Left renal cortex interstitium (tissue), 4 donors: ENCODE data around the gene NTNG2. TPM values are rescaled to one million over a fixed set of nuclear protein-coding genes. Genes with fewer than 3 reads are reported as not detected.

Source experiments
- DNase-seq, 4 donors: peaks; one replicate each; pipeline ENCODE4 v3.0.0-alpha.2; 2013; ENCODE audit warnings: low read depth in 4 of 4, low spot score in 2 of 4, missing footprints in 1 of 4
- polyA plus RNA-seq, 4 donors: library from polyadenylated mRNA; unstranded; fragments of 120-200 nt; gene quantifications; one replicate each; pipeline ENCODE4 v1.2.1, GENCODE V29; 2013; ENCODE audit not compliant: insufficient read length in 4 of 4

NTNG2 gene
- polyA plus RNA-seq, 4 donors = 0.30 to 0.60 (median 0.35) TPM

GRCh38 chr9:132233138-132233537 is 71.3 kb downstream of the NTNG2 start:
- no peak for DNase-seq

DNA sequence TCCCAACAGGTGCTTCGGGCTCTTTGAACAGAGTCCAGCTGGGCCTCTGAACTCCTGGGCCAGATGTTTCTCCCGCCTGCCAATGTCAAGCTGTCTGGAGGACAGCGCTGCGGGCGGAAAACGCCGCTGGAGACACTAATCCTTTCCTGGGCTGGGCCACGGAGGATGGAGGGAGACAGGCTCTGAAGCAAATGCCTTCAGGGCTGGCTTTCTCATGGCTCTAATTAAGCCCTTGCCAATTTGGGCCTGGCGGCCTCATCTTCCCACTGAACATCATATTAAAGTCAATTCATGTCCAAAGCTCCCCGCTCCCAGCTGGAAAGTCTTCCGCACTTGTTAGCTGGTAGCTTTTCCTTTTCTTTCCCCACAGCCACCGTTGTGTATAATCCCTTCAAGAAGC is 72.7 kb downstream of the NTNG2 start:
- no peak for DNase-seq

DNA sequence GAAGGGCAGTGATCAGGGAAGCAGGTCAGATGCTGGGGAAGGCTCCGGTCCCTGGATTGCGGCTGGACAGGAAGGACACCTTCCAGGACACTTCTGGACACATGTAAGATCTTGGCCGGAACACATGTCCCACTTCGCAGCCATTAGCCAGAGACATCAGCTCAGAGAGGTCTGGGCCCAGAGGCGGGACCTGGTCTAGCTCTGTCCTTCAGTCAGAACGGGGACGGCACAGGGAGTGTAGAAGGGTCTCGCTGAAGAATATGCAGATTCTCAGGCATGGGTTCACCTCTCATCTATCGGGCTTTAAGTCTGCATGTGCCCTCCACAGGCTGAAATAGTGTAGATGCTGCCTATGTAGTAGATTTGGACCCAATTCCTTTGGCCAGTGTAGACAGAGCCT is 73.3 kb downstream of the NTNG2 start:
- DNase-seq = no peak

DNA sequence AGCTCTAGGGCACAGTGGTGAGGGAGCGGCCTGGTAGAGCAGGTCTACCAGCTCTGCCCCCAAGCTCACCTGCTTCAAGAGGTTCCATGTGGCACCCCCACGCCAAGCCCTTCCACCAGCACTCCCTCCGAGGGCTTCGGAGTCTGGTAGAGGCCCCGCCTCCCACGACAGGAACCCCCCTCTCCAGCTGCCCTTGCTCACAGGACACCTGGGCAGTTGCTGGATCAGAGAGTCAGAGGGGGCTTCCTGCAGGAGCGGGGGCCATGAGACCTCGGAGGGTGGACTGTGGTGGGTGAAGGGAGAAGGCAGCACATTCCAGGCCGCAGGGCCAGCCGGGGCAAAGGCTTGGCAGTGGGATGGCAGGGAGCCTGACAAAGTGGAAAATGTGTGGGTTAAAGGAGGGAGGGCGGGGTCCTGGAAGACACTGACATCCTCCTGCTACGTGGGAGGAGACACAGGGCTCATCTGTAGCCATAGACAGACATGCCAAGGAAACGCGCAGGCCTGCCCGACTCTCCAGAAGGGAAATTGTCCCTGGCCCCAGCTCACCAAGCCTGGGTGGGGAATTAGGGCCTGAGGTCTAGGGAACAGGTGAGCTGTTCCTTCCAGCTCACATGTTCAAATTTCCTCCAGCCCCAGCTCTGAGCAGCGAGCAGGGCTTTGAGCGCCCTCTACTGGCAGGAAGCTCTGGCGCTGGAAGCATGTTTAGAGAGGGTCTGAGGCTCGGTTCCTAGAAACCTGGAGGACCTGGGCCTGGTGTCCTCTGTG is 74.2 kb downstream of the NTNG2 start:
- no peak for DNase-seq

DNA sequence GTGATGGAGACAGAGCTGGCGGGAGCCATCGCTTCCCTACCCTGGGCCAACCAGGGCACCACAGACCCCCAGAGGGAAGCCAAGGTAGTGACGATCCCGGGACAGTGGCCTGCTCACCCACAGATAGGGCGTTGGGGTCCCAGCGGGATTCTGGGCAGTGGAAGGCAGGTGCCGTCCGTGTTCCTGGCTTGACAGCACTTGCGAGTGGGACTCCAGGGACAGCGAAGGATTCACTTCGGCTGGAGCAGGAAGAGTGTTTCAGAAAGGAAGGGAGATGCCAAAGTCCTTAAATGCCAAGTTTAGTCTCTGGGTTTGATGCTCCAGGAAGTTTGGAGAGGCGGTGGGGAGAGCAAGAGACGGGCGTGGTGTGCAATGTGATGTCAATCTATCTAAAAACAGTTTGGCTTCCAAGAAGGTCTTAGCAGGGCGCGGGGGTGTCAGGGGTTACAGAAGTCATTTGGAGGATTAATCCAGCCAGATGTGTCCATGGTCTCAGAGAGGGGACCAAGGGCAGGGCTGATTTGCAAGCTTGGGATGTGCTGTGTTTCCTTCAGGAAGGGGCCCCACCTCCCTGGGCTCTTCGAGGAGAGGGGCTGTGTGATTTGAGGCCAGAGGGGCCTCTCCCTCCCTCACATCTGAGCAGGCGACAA is 74.9 kb downstream of the NTNG2 start:
- DNase-seq = no peak

GRCh38 chr9:132237481-132237880 is 75.6 kb downstream of the NTNG2 start:
- DNase-seq = no peak

DNA sequence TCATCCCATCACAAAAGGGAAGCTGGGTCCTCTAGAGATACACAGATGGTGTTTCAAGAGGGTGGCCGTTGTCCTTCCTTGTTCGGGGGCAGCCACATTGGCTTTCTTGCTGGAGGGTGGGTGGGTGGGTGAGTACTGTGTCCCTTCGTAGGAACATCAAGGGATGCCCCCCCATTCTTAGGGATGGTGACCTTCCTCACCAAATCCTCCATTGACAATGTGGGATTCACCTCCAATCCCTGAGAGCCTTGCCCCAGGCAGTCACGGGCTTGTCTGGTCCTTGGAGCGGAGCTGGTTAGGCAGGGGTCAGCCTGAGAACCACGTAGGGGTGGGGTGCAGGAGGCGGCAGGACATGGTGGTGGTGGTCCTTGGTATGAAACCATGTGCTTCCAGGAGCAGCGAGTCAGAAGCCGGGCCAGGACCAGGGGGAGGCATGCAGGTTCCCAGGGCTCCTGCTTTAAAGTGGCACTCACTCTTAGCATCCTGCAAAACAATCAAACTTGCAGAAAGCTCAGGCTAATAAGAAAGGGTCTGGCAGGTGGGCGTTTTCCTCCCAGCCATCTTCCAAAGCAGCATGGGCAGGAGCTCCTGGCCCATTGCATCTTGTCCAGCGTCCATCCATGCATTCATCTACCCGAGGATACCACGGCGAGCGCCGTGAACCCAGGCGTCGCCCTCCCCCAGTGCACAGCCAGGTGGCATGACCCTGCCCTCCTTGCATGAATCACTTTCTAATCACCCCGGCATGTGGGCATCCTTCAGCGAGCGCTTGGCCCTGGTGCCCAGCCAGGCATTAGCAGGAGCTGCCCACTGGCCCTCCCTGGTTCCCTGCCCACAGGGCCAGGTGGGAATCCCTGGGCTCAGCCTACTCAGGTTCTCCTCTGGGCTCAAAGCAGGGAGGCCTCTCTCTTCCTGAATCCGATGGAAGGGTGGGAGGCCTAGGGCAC is 76.4 kb downstream of the NTNG2 start:
- no peak for DNase-seq

DNA sequence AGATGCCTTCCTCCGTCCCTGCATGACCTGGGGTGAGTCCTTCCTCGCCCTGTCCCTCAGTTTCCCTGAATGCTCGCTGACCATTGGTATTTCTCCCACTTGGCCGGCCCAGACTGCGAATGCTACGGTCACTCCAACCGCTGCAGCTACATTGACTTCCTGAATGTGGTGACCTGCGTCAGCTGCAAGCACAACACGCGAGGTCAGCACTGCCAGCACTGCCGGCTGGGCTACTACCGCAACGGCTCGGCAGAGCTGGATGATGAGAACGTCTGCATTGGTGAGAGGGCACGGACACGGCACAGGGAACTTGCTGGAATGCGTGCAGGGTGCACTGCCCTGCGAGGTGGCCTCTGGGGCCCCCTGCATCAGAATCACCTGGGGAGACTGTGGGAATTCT is 77.1 kb downstream of the NTNG2 start:
- no peak for DNase-seq

GRCh38 chr9:132239518-132239917 is 77.7 kb downstream of the NTNG2 start:
- DNase-seq = no peak

- no peak for DNase-seq
Observed at GRCh38 chr9:132239999-132240840, 78.4 kb downstream of the NTNG2 start.

DNA sequence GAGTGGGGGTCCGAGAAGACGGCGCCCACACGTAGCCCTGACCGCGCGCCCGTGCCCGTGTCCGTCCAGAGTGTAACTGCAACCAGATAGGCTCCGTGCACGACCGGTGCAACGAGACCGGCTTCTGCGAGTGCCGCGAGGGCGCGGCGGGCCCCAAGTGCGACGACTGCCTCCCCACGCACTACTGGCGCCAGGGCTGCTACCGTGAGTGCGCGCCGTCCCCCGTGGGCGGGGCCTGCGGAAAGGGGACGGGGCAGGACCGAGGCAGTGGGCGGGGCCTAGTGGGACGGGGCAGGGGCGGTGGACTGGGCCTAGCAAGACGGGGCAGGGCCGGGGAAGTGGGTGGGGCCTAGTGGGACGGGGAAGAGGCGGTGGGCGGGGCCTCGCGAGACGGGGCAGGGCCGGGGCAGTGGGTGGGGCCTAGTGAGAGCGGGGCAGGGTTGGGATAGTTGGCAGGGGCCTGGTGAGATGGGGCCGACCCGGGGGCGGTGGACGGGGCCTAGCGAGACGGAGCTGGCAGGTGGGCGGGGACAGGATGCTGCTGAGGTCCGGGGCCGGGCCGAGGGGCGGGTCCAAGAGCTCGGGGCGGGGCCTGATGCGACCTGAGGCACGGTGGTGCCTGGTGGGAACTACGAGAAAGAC is 79.1 kb downstream of the NTNG2 start:
- peak in 2 of 4 donors; percentile 64 to 65 for DNase-seq

- no peak for DNase-seq
Observed at GRCh38 chr9:132241483-132241839, 79.6 kb downstream of the NTNG2 start.

GRCh38 chr9:132241840-132242620 is 80.2 kb downstream of the NTNG2 start:
- peak in 1 of 4 donors; percentile 20 for DNase-seq

DNA sequence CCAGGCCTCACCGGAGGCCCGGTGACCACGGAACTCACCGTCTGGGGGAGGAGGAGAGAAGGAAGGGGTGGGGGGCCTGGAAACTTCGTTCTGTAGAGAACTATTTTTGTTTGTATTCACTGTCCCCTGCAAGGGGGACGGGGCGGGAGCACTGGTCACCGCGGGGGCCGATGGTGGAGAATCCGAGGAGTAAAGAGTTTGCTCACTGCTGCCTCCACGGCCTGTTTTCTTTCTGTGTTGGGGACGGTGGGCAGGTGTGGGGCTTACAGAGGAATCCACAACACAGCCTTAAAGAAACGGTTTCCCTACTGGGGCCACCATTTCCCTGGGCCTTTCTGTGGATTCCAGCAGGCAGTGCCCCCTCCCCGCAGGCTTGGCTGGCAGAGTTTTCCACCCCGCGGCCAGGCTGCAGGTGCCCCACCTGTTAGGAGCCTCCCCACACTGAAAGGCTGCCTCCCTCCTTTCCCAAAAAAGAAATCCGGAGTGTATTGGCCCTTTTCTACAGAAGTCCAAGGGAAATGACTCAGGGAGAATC is 80.8 kb downstream of the NTNG2 start:
- DNase-seq = no peak

GRCh38 chr9:132243156-132244074 is 81.6 kb downstream of the NTNG2 start:
- no peak for DNase-seq

GRCh38 chr9:132244582-132245455 is 83.0 kb downstream of the NTNG2 start:
- DNase-seq = no peak

GRCh38 chr9:132245465-132245864 is 83.6 kb downstream of the NTNG2 start:
- DNase-seq = no peak
